ENCODE data around the gene MMP14. TPM values are rescaled to one million over a fixed set of nuclear protein-coding genes. Genes with fewer than 3 reads are reported as not detected.
"Not testable (repeated sequence)": the region's sequence is repeated elsewhere in the genome, so short reads cannot be mapped to it uniquely, and the experiment has no call there.

Gene MMP14
- 100 to 1,000 TPM in 3 of 4 donors, 10 to 100 TPM in 1; 66.6 to 233 (median 172) TPM for total RNA-seq

- H3K4me1 ChIP-seq = peaks cover 0 to 17% of the 10 kb centered on the region in 2 donors
- H3K27ac ChIP-seq = peak within 1 kb of the TSS; percentile 96 to 100
- DNase-seq = peak; percentile 85 to 89
- no peaks in the 10 kb centered on the region for H3K9me3 ChIP-seq
- H3K4me3 ChIP-seq = peak within 1 kb of the TSS; percentile 74 to 75
- no peaks in the 10 kb centered on the region for H3K36me3 ChIP-seq
- intact Hi-C loops (cut with DNase I; ENCODE audit: low total_unique reads) = no loop called here
- H3K27me3 ChIP-seq = no peaks in the 10 kb centered on the region
- TF ChIP-seq CTCF (IDR thresholded peaks at IDR 0.05) (peak; percentile 62 to 79 (median 69)), POLR2A (IDR thresholded peaks at IDR 0.05) (peak; percentile 79 to 85)
Observed at GRCh38 chr14:22836301-22837113, at the start of gene MMP14. Gene MMP14 (plus strand): TSS chr14:22836585. CDS start chr14:22836818, 233 bp downstream.

- no peaks in the 10 kb centered on the region for H3K9me3 ChIP-seq
Observed at GRCh38 chr14:22786685-22787084, 49.7 kb upstream of the MMP14 start.

GRCh38 chr14:22791301-22791700, 45.1 kb upstream of the MMP14 start:
- no peak overlapping the region for H3K27ac ChIP-seq
- no peak for DNase-seq
- TF ChIP-seq POLR2A (IDR thresholded peaks at IDR 0.05) = no peak
- TF ChIP-seq CTCF (IDR thresholded peaks at IDR 0.05) = no peak
- no peaks in the 10 kb centered on the region for H3K9me3 ChIP-seq
- no peaks in the 10 kb centered on the region for H3K27me3 ChIP-seq
- H3K36me3 ChIP-seq = no peaks in the 10 kb centered on the region
- H3K4me3 ChIP-seq = no peak overlapping the region
- intact Hi-C loops (cut with DNase I; ENCODE audit: low total_unique reads) = no loop called here
- no peaks in the 10 kb centered on the region for H3K4me1 ChIP-seq

More at GRCh38 chr14:22786685-22787084, 49.7 kb upstream of the MMP14 start:
- no peak for DNase-seq
- H3K4me1 ChIP-seq = no peaks in the 10 kb centered on the region
- no peak overlapping the region for H3K27ac ChIP-seq
- H3K27me3 ChIP-seq = no peaks in the 10 kb centered on the region
- no peaks in the 10 kb centered on the region for H3K36me3 ChIP-seq
- intact Hi-C loops (cut with DNase I; ENCODE audit: low total_unique reads) = no loop called here
- TF ChIP-seq CTCF (IDR thresholded peaks at IDR 0.05) (no peak), POLR2A (IDR thresholded peaks at IDR 0.05) (no peak)
- H3K4me3 ChIP-seq = no peak overlapping the region

- DNase-seq = no peak
- intact Hi-C loops (cut with DNase I; ENCODE audit: low total_unique reads) = no loop called here
- TF ChIP-seq CTCF (IDR thresholded peaks at IDR 0.05) (no peak), POLR2A (IDR thresholded peaks at IDR 0.05) (no peak)
Observed at GRCh38 chr14:22792158-22792557, 44.2 kb upstream of the MMP14 start.

GRCh38 chr14:22793550-22793949, 42.8 kb upstream of the MMP14 start:
- H3K27ac ChIP-seq; intact Hi-C loops (cut with DNase I; ENCODE audit: low total_unique reads); H3K36me3 ChIP-seq; H3K27me3 ChIP-seq; H3K4me3 ChIP-seq; H3K9me3 ChIP-seq; H3K4me1 ChIP-seq; DNase-seq: not testable (repeated sequence)

More at GRCh38 chr14:22792158-22792557, 44.2 kb upstream of the MMP14 start:
- Histone ChIP-seq H3K36me3 (no peaks in the 10 kb centered on the region), H3K4me3 (no peak overlapping the region), H3K27me3 (no peaks in the 10 kb centered on the region), H3K9me3 (no peaks in the 10 kb centered on the region), H3K4me1 (no peaks in the 10 kb centered on the region), H3K27ac (no peak overlapping the region)
